Caco-2 (cell line): Measurements from ENCODE around the gene LMX1B. TPM values are rescaled to one million over a fixed set of nuclear protein-coding genes. Genes with fewer than 3 reads are reported as not detected.
A peak's percentile ranks its signal among the peaks of the same experiment; 100 is the strongest.
"Not testable (repeated sequence)": the region's sequence is repeated elsewhere in the genome, so short reads cannot be mapped to it uniquely, and the experiment has no call there.

Experiments
- BruUV-seq: library from RNA; stranded (reverse); fragments of 400-500 nt; replicated peaks from 2 replicates; lab custom pipeline; 2021; lab: Mats Ljungman, UMichigan
- CTCF ChIA-PET: fragments of 300-600 bp; sonication (Branson Sonifier 250); formaldehyde crosslinking; loops from one replicate; lab custom pipeline; 2022; ENCODE audit warnings: antibody characterized with exemption; lab: Charles Lee
- POLR2A ChIA-PET: fragments of 300-600 bp; sonication (Branson Sonifier 250); formaldehyde crosslinking; loops from one replicate; lab custom pipeline; 2022; ENCODE audit warnings: antibody characterized with exemption; lab: Charles Lee
- DNase-seq, 2 experiments: peaks; one replicate each; pipeline versions ENCODE4 v3.0.0 to v3.0.0-alpha.2; 2020 to 2022
- H3K27me3 ChIP-seq: replicated peaks from 2 replicates; pipeline ENCODE4 v1.6.0; 2011; ENCODE audit warnings: low read length; ENCODE audit not compliant: control insufficient read depth, insufficient read depth
- H3K36me3 ChIP-seq: 2 replicates; pipeline ENCODE4 v1.5.1; 2011; ENCODE audit warnings: low read length; ENCODE audit not compliant: control insufficient read depth, insufficient read depth
- H3K4me1 ChIP-seq: fragments of 250-450 bp; sonication (Bioruptor Pico); 2 replicates; pipeline ENCODE4 v1.5.1; 2020; ENCODE audit warnings: mild to moderate bottlenecking
- H3K4me3 ChIP-seq: 2 replicates; pipeline ENCODE4 v1.5.1; 2011; ENCODE audit warnings: low read depth, mild to moderate bottlenecking, control low read depth, low read length
- H3K9me3 ChIP-seq: fragments of 250-450 bp; sonication (Bioruptor Pico); 2 replicates; pipeline ENCODE4 v1.5.1; 2020; ENCODE audit warnings: mild to moderate bottlenecking, moderate library complexity
- H3K27ac Mint-ChIP-seq: one replicate; pipeline ENCODE4 v1.8.0; 2022; ENCODE audit warnings: mixed read lengths; ENCODE audit not compliant: unreplicated experiment
- H3K27me3 Mint-ChIP-seq: one replicate; pipeline ENCODE4 v1.8.0; 2022; ENCODE audit warnings: mixed read lengths; ENCODE audit not compliant: insufficient read depth, unreplicated experiment
- H3K36me3 Mint-ChIP-seq: one replicate; pipeline ENCODE4 v1.8.0; 2022; ENCODE audit warnings: mild to moderate bottlenecking, mixed read lengths; ENCODE audit not compliant: insufficient read depth, unreplicated experiment
- H3K4me1 Mint-ChIP-seq: one replicate; pipeline ENCODE4 v1.8.0; 2022; ENCODE audit warnings: low read depth, mixed read lengths; ENCODE audit not compliant: unreplicated experiment
- H3K4me3 Mint-ChIP-seq: one replicate; pipeline ENCODE4 v1.8.0; 2022; ENCODE audit warnings: mild to moderate bottlenecking, moderate library complexity, mixed read lengths; ENCODE audit not compliant: unreplicated experiment
- H3K9me3 Mint-ChIP-seq: one replicate; pipeline ENCODE4 v1.8.0; 2022; ENCODE audit warnings: mixed read lengths; ENCODE audit not compliant: unreplicated experiment
- intact Hi-C: fragments of 100-400 bp; cut with micrococcal nuclease; formaldehyde crosslinking; loops from one replicate; pipeline ENCODE4 v1.10.0; 2022; ENCODE audit not compliant: unreplicated experiment
- total RNA-seq: library from RNA; stranded (reverse); gene quantifications from 2 replicates; pipeline ENCODE4 v1.2.3, GENCODE V29; 2022
- TF ChIP-seq, protein P1 (sequence below), 2 experiments: fragments of 200-600 bp in 1 of 2; IDR thresholded peaks; 1 replicate in 1 of 2; 2 replicates in 1 of 2; pipeline versions ENCODE4 v1.5.1 to v1.8.0; 2011 to 2022; ENCODE audit warnings: antibody characterized with exemption in 1 of 2, control low read depth in 1 of 2, inconsistent platforms in 1 of 2, low read depth in 1 of 2, low read length in 1 of 2, mild to moderate bottlenecking in 1 of 2, moderate library complexity in 1 of 2; ENCODE audit not compliant: insufficient read depth in 1 of 2, severe bottlenecking in 1 of 2, unreplicated experiment in 1 of 2

The LMX1B gene
- total RNA-seq, 1 experiment from 2014 or later = 17.0 TPM

DNA sequence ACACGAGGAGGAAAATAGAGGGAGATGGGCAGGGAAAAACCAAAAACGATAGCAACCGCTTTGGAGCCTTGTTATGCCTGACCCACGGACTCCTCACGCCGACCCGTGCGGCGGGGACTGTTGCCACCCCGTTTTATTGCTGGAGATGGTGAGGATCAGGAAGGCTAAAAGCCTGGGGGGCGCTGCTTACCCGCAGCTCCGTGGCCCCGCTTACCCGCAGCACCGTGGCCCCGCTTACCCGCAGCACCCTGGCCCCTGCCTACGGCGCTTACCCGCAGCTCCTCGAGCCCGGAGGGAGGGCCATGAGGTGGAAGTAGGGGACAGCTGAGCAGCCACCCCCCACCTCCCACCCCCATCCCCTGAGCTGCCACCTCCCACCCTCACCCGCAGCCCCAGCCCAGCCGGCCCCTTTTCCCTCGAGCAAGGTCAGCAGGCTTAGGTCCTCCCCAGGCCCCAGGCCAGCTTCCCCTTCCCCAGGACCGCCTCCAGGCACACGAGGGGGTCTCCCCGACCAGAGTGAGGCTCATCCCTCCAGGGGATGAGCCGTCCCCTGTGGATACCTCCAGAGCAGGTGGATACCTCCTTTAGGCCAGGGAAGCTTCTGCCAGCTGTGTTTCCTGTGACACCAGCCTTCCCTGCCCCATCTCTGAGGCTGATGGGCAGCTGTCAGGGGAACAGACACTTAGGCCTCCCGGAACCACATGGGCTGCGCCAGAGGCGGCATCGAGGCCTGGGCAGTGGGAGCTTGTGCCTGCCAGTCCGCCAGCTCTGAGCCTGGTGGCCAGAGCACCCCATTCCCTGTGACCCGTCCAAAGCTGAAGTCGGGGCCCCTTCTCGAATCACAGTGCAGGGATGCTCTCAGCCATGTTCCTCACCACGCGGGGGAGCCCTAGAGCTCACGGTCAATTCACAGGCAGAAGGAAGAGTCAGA is 92.3 kb downstream of the LMX1B start:
- Histone ChIP-seq H3K27me3 (no peaks in the 10 kb centered on the region), H3K9me3 (no peaks in the 10 kb centered on the region), H3K4me3 (no peak overlapping the region), H3K36me3 (no peaks in the 10 kb centered on the region), H3K4me1 (peaks cover 26% of the 10 kb centered on the region)
- Mint-ChIP-seq H3K9me3 (no peaks in the 10 kb centered on the region), H3K4me3 (peak overlapping the region; percentile 61), H3K27ac (peak overlapping the region; percentile 34), H3K4me1 (peaks cover 14% of the 10 kb centered on the region), H3K36me3 (peaks cover 30% of the 10 kb centered on the region), H3K27me3 (peaks cover 10% of the 10 kb centered on the region)
- ChIA-PET CTCF (interaction anchor here (0.6 to 8.1 kb wide), 27 partner anchors 8 to 198 kb away, joined by 3 to 227 read pairs (median 4); partner anchors contain the start of gene LMX1B), POLR2A (interaction anchor here (0.5 to 1.5 kb wide), 2 partner anchors 28 to 76 kb away, joined by 4 to 6 read pairs; no protein-coding TSS in a partner anchor)
- peak; percentile 73 to 83 for DNase-seq
- intact Hi-C loops = loop anchor here (1.0 kb wide), 2 partner anchors 16 to 75 kb away; no protein-coding TSS in a partner anchor
- BruUV-seq = no TSS peak
- TF ChIP-seq, protein P1, sequence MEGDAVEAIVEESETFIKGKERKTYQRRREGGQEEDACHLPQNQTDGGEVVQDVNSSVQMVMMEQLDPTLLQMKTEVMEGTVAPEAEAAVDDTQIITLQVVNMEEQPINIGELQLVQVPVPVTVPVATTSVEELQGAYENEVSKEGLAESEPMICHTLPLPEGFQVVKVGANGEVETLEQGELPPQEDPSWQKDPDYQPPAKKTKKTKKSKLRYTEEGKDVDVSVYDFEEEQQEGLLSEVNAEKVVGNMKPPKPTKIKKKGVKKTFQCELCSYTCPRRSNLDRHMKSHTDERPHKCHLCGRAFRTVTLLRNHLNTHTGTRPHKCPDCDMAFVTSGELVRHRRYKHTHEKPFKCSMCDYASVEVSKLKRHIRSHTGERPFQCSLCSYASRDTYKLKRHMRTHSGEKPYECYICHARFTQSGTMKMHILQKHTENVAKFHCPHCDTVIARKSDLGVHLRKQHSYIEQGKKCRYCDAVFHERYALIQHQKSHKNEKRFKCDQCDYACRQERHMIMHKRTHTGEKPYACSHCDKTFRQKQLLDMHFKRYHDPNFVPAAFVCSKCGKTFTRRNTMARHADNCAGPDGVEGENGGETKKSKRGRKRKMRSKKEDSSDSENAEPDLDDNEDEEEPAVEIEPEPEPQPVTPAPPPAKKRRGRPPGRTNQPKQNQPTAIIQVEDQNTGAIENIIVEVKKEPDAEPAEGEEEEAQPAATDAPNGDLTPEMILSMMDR (IDR thresholded peaks at IDR 0.05; ENCODE audit: insufficient read depth in 1 of 2, low read depth in 1 of 2, low read length in 1 of 2, severe bottlenecking in 1 of 2, unreplicated experiment in 1 of 2) = peak; percentile 76 to 83

DNA sequence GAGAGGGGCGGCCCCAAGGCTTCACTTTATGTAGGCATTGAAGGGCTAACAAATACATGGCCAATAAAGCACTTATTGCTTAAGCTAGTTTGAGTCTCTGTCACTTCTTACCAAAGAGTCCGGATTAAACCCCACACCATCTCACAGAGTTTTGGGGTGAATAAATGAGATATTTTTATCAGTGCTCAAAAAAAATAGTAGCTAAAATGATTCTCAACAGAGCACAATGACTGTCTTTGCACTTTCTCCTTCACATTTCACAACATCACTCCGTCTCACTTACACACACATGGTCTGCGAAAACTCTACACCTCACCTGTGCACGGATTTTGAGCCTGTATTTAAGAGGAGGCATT is 92.9 kb downstream of the LMX1B start:
- no peak overlapping the region for H3K4me3 Mint-ChIP-seq
- no peaks in the 10 kb centered on the region for H3K9me3 ChIP-seq
- peaks cover 26% of the 10 kb centered on the region for H3K4me1 ChIP-seq
- no TSS peak for BruUV-seq
- no peaks in the 10 kb centered on the region for H3K36me3 ChIP-seq
- peaks cover 10% of the 10 kb centered on the region for H3K27me3 Mint-ChIP-seq
- no peak overlapping the region for H3K4me3 ChIP-seq
- ChIA-PET CTCF (interaction anchor here (0.7 to 8.1 kb wide), 23 partner anchors 9 to 102 kb away, joined by 3 to 227 read pairs (median 5); partner anchors contain the start of gene LMX1B), POLR2A (no interaction called here)
- H3K27ac Mint-ChIP-seq = no peak overlapping the region
- intact Hi-C loops = no loop called here
- TF ChIP-seq, protein P1 (IDR thresholded peaks at IDR 0.05; ENCODE audit: insufficient read depth in 1 of 2, low read depth in 1 of 2, low read length in 1 of 2, severe bottlenecking in 1 of 2, unreplicated experiment in 1 of 2) = no peak
- H3K36me3 Mint-ChIP-seq = peaks cover 25% of the 10 kb centered on the region
- no peaks in the 10 kb centered on the region for H3K27me3 ChIP-seq
- peaks cover 14% of the 10 kb centered on the region for H3K4me1 Mint-ChIP-seq
- no peak for DNase-seq
- H3K9me3 Mint-ChIP-seq = no peaks in the 10 kb centered on the region

DNA sequence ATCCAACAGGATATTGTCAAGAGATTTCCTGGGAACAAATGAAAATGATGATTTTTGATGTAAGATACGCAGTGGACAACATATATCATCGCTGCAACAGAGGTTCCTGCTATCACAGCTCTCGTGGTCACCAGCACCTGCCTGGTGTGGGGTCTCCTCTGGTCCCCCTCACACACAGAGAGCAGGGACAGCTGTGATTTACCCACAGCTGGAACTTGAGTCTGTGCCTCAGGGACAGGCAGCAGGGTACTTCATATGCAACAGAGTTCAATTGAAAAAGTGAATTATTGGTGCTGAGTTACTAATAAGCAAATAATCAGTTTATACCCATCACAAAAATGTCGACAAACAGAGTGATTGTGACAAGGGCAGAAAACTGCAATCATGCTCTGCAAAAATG is 93.4 kb downstream of the LMX1B start:
- H3K9me3 Mint-ChIP-seq = no peaks in the 10 kb centered on the region
- Histone ChIP-seq H3K36me3 (no peaks in the 10 kb centered on the region), H3K4me3 (no peak overlapping the region), H3K27me3 (no peaks in the 10 kb centered on the region), H3K4me1 (peaks cover 26% of the 10 kb centered on the region), H3K9me3 (no peaks in the 10 kb centered on the region)
- intact Hi-C loops = no loop called here
- DNase-seq = no peak
- no peak overlapping the region for H3K27ac Mint-ChIP-seq
- TF ChIP-seq, protein P1 (IDR thresholded peaks at IDR 0.05; ENCODE audit: insufficient read depth in 1 of 2, low read depth in 1 of 2, low read length in 1 of 2, severe bottlenecking in 1 of 2, unreplicated experiment in 1 of 2) = no peak
- POLR2A ChIA-PET = no interaction called here
- peaks cover 10% of the 10 kb centered on the region for H3K27me3 Mint-ChIP-seq
- CTCF ChIA-PET = interaction anchor here (0.7 to 8.1 kb wide), 19 partner anchors 9 to 102 kb away, joined by 3 to 227 read pairs (median 5); partner anchors contain the start of gene LMX1B
- H3K4me3 Mint-ChIP-seq = no peak overlapping the region
- peaks cover 14% of the 10 kb centered on the region for H3K4me1 Mint-ChIP-seq
- H3K36me3 Mint-ChIP-seq = peaks cover 21% of the 10 kb centered on the region
- no TSS peak for BruUV-seq

DNA sequence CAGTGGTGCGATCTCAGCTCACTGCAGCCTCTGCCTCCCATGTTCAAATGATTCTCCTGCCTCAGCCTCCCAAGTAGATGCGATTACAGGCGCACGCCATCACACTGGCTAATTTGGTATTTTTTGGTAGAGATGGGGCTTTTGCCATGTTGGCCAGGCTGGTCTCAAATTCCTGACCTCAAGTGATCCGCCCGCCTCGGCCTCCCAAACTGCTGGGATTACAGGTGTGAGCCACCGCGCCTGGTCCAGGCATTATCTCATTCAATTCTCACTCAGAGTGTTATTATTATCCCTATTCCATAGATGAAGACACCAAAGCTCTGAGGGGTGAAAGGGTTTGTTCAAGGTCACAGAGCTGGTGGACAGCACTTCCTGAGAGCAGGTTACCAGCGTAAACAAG is 94.0 kb downstream of the LMX1B start:
- DNase-seq, intact Hi-C loops, H3K4me3 Mint-ChIP-seq, H3K27ac Mint-ChIP-seq, BruUV-seq, POLR2A ChIA-PET, H3K36me3 ChIP-seq, H3K9me3 ChIP-seq, H3K4me3 ChIP-seq, H3K27me3 Mint-ChIP-seq, H3K9me3 Mint-ChIP-seq, H3K27me3 ChIP-seq: not testable (repeated sequence)
- H3K4me1 ChIP-seq = peaks cover 24% of the 10 kb centered on the region
- CTCF ChIA-PET = interaction anchor here (8.1 kb wide), 1 partner anchor 75 kb away, joined by 227 read pairs; no protein-coding TSS in a partner anchor
- H3K36me3 Mint-ChIP-seq = peaks cover 16% of the 10 kb centered on the region
- peaks cover 14% of the 10 kb centered on the region for H3K4me1 Mint-ChIP-seq
